ENCODE results near the gene MAP3K4. TPM values are rescaled to one million over a fixed set of nuclear protein-coding genes. Genes with fewer than 3 reads are reported as not detected.

Gene MAP3K4
- total RNA-seq, 3 donors from 2014 or later = 24.6 to 49.2 (median 45.2) TPM

DNA sequence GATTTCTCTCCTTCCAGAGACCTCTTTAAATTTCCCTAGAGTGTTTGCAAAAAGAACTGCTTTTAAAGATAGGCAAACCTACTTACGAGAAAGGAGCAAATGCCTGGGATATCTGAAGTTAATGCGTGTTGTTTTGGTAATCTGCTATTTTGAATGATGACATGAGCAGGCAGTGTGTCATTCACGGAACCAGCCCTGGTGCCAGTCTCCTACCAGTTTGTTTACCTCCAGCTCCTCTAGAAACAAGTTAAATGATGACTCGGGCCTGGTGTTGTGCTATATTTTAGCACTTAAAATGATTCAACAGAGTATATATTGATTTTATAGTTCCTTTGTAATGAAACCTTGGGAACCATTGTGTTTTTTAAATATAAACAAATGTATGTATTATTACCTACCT lies 41.1 kb upstream of the MAP3K4 start:
- Histone ChIP-seq H3K27ac (peak overlapping the region; percentile 45 to 55), H3K36me3 (no peaks in the 10 kb centered on the region), H3K4me3 (no peak overlapping the region), H3K4me1 (no peaks in the 10 kb centered on the region), H3K27me3 (no peaks in the 10 kb centered on the region), H3K9me3 (no peaks in the 10 kb centered on the region)
- intact Hi-C loops (cut with DNase I; ENCODE audit: low total_unique reads) = no loop called here
- no peak for TF ChIP-seq POLR2A (IDR thresholded peaks at IDR 0.05)
- TF ChIP-seq, protein P1, sequence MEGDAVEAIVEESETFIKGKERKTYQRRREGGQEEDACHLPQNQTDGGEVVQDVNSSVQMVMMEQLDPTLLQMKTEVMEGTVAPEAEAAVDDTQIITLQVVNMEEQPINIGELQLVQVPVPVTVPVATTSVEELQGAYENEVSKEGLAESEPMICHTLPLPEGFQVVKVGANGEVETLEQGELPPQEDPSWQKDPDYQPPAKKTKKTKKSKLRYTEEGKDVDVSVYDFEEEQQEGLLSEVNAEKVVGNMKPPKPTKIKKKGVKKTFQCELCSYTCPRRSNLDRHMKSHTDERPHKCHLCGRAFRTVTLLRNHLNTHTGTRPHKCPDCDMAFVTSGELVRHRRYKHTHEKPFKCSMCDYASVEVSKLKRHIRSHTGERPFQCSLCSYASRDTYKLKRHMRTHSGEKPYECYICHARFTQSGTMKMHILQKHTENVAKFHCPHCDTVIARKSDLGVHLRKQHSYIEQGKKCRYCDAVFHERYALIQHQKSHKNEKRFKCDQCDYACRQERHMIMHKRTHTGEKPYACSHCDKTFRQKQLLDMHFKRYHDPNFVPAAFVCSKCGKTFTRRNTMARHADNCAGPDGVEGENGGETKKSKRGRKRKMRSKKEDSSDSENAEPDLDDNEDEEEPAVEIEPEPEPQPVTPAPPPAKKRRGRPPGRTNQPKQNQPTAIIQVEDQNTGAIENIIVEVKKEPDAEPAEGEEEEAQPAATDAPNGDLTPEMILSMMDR (IDR thresholded peaks at IDR 0.05) = no peak
- TF ChIP-seq POLR2AphosphoS5 (IDR thresholded peaks at IDR 0.05) = no peak
- DNase-seq (ENCODE audit: low spot score in 2 of 2) = no peak

DNA sequence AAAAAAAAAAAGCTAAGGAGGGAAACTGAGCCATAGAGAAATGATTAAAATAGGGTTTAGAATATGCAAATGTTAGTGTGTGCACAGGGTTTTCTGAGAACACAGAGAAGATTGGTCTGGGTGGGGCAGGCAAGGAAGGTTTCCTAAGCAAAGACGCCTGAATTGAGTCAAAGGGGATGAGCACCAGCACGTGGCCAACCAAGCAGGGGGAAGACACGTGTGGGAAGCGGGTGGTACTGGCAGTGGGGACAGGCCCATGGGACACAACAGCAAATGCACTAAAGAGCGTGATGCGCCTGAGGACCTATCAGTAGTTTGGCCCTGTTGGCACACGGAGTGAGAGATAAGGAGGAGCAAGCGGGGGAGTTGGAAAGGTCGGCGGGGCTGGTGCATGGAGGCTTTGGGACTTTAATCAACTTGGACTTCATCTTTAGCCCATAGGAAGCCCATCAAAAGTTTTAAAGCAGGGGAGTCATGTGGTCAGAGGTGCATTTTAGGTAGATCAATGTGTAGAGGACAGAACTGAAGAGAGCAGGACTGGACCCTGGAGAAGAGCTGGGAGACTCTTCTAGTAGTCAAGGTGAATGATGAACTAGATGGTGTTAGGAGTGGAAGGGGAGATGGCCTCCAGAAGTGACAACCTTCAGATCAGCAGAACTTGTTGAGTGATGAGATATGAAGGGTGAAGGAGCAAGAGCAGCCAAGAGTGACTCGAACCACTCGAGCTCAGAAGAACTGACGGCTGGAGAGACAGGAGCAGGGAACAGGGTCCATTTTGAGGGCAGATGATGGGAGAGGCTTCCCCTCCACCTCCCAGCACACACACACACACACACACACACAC lies 40.2 kb upstream of the MAP3K4 start:
- intact Hi-C loops (cut with DNase I; ENCODE audit: low total_unique reads) = no loop called here
- no peak for DNase-seq (ENCODE audit: low spot score in 2 of 2)
- Histone ChIP-seq H3K27me3 (peaks cover 0 to 4% of the 10 kb centered on the region in 2 donors), H3K4me3 (no peak overlapping the region), H3K9me3 (no peaks in the 10 kb centered on the region), H3K27ac (no peak overlapping the region), H3K4me1 (no peaks in the 10 kb centered on the region), H3K36me3 (no peaks in the 10 kb centered on the region)
- TF ChIP-seq POLR2AphosphoS5 (IDR thresholded peaks at IDR 0.05) (no peak), POLR2A (IDR thresholded peaks at IDR 0.05) (no peak)
- TF ChIP-seq, protein P1 (IDR thresholded peaks at IDR 0.05) = no peak

DNA sequence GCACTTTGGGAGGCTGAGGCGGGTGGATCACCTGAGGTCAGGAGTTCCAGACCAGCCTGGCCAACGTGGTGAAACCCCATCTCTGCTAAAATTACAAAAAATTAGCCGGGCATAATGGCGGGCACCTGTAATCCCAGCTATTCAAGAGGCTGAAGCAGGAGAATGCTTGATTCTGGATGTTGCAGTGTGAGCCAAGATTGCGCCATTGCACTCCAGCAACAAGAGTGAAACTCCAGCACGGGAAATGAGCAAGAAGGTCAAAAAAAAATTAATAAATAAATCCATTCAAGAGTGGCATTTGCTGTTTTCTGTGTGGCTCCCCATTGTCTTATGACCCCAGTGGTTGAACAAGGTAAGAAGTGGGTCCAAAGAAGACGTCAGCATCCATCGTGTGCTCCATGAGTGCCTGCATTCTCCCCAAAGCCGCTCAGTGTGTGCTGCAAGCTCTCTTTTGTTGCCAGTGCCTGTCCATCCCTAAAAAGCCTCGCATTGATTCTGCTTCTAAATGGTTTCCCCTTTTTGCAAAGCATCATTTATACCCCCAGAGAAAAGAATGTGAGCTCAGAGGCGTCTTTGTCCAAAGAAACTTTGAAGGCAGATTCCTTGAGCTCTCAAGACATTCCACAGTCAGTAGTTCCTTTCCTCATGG lies 38.8 kb upstream of the MAP3K4 start:
- Histone ChIP-seq H3K27ac (no peak overlapping the region), H3K4me1 (no peaks in the 10 kb centered on the region), H3K27me3 (peaks cover 0 to 4% of the 10 kb centered on the region in 2 donors), H3K36me3 (no peaks in the 10 kb centered on the region), H3K9me3 (no peaks in the 10 kb centered on the region), H3K4me3 (no peak overlapping the region)
- TF ChIP-seq POLR2A (IDR thresholded peaks at IDR 0.05) = no peak
- TF ChIP-seq, protein P1 (IDR thresholded peaks at IDR 0.05) = no peak
- no peak for TF ChIP-seq POLR2AphosphoS5 (IDR thresholded peaks at IDR 0.05)
- no peak for DNase-seq (ENCODE audit: low spot score in 2 of 2)
- intact Hi-C loops (cut with DNase I; ENCODE audit: low total_unique reads) = no loop called here

DNA sequence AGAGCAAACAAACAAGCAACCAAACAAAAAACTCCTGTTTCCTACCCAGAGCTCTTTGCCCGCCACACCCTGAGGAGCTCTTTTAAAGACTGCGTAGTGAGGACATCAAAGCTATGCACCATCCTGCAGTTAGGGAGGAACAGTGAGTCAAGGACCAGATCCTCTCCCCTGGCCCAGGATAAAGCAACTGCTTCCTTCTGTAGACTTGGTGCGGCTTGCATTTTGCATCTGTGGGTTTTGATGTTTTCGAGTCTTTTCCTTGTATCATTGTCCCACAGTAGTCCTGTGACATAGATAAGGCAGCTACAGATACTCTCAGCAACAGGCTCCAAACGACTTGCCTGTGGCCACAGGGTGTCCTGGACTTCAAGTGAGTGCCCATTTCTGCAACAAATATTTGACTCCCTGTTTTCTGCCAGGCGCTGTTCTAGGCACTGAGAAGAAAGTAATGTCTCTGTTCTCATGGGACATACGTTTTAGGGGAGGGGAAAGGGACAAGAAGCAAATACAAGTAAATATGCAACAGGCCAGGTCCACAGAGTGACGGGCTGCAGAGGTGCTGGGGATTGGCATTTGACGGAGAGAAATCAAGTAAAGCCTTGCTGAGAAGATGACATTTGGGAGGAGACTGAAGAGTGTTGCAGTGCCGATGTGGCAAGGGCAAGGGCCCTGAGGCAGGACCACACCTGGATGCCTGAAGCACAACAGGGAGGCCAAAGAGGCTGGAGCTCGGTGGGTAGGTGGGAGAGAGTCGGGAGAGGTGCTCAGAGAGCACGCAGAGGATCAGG lies 35.9 kb upstream of the MAP3K4 start:
- DNase-seq (ENCODE audit: low spot score in 2 of 2) = no peak
- TF ChIP-seq, protein P1 (IDR thresholded peaks at IDR 0.05) = no peak
- no peak for TF ChIP-seq POLR2AphosphoS5 (IDR thresholded peaks at IDR 0.05)
- TF ChIP-seq POLR2A (IDR thresholded peaks at IDR 0.05) = no peak
- H3K9me3 ChIP-seq = no peaks in the 10 kb centered on the region
- no peak overlapping the region for H3K4me3 ChIP-seq
- no peaks in the 10 kb centered on the region for H3K4me1 ChIP-seq
- intact Hi-C loops (cut with DNase I; ENCODE audit: low total_unique reads) = no loop called here
- no peaks in the 10 kb centered on the region for H3K36me3 ChIP-seq
- H3K27ac ChIP-seq = no peak overlapping the region
- peaks cover 0 to 4% of the 10 kb centered on the region in 2 donors for H3K27me3 ChIP-seq

All from breast epithelium (tissue), 4 donors.